ENCODE results near the gene CEP250. TPM values are rescaled to one million over a fixed set of nuclear protein-coding genes. Genes with fewer than 3 reads are reported as not detected.

Gene CEP250
- total RNA-seq, 1 donor from 2014 or later: 30.9 TPM

DNA sequence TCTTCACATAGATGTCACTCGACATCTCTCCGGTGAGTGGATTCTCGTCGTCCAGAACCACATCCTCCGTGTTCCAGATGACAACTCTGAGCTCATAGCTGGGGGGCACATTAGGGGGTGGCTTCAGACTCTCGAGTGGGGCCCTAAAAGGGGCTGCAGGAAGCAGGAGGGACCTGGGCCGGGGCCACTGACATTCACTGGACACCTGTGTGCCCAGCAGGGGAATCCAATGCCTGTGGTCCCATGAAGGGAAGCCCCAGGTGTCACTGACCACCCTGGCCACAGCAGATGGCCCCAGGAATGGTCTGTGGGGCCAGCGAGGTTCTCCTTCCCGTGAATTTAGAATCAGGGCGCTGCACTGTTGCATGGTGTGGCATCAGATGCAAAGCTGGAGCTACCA is 105.1 kb downstream of the CEP250 start:
- DNase-seq (ENCODE audit: low spot score): no peak

- DNase-seq (ENCODE audit: low spot score): no peak
These were observed 105.9 kb downstream of the CEP250 start for GRCh38 chr20:35561268-35561667.

- DNase-seq (ENCODE audit: low spot score): no peak
These were observed 106.3 kb downstream of the CEP250 start for GRCh38 chr20:35561671-35562070.

GRCh38 chr20:35562541-35563110 is 107.2 kb downstream of the CEP250 start:
- DNase-seq (ENCODE audit: low spot score): no peak

GRCh38 chr20:35563834-35564233 is 108.4 kb downstream of the CEP250 start:
- DNase-seq (ENCODE audit: low spot score): no peak

DNA sequence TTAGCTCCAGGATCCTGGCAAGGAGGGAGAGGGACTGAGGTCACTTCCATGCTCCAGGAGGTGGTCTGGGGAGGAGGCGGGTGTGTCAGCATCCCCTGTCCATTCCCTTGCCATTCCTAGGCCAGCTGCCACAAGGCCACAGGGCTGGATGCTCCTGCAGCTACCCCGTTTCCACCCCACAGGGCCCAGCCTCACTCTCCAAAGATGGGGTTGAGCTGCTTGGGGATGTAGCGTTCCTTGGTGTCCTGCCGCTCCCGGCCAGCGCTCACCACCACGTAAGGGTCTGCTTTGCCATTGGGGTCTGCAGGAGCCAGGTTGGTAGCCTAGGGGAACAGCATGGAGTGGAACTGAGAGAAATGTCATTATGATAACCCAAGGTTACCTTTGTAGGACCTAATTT is 109.5 kb downstream of the CEP250 start:
- DNase-seq (ENCODE audit: low spot score): no peak

GRCh38 chr20:35568645-35569044 is 113.2 kb downstream of the CEP250 start:
- DNase-seq (ENCODE audit: low spot score): no peak

Other genes starting within 250 kb of the CEP250 start
- 0.55 TPM for gene MMP24, start 228.9 kb upstream of the CEP250 start, total RNA-seq
- 103 TPM for gene MMP24OS, start 177.5 kb upstream of the CEP250 start, total RNA-seq
- gene EIF6, start 170.8 kb upstream of the CEP250 start, total RNA-seq: 191 TPM
- gene FAM83C, start 163.2 kb upstream of the CEP250 start, total RNA-seq: 4.0 TPM
- gene UQCC1, start 43.6 kb upstream of the CEP250 start, total RNA-seq: 66.9 TPM
- 0.34 TPM for gene GDF5, start 17.4 kb upstream of the CEP250 start, total RNA-seq
- not detected for gene C20orf173, start 74.1 kb downstream of the CEP250 start, total RNA-seq
- gene ERGIC3, start 86.5 kb downstream of the CEP250 start, total RNA-seq: 265 TPM
- gene SPAG4, start 160.2 kb downstream of the CEP250 start, total RNA-seq: 18.4 TPM
- gene CPNE1, start 209.3 kb downstream of the CEP250 start, total RNA-seq: 200 TPM
- gene RBM12, start 209.3 kb downstream of the CEP250 start, total RNA-seq: 133 TPM
- gene NFS1, start 243.8 kb downstream of the CEP250 start, total RNA-seq: 40.0 TPM
- gene ROMO1, start 243.8 kb downstream of the CEP250 start, total RNA-seq: 97.1 TPM